ENCODE data around the gene ACOT12.

Gene ACOT12

DNA sequence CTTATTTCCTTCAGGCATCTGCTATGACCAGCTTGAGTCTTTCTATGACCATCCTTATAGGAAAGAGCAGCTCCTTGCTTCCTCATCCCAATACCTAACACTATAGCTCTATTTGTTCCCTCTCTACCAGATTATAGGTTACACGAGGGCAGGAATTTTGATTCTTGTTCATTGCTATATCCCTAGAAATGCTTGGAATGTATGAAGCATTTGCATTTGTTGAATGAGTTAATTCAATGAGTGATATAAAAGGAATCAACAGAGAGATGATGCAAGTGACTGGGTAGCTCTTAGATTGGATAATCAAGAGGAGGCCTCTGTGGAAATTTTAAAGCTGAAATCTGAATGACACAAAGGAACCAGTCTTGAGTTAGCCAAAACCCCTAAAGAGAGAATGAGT is 78.6 kb downstream of the ACOT12 start:
- TF ChIP-seq, protein P1, sequence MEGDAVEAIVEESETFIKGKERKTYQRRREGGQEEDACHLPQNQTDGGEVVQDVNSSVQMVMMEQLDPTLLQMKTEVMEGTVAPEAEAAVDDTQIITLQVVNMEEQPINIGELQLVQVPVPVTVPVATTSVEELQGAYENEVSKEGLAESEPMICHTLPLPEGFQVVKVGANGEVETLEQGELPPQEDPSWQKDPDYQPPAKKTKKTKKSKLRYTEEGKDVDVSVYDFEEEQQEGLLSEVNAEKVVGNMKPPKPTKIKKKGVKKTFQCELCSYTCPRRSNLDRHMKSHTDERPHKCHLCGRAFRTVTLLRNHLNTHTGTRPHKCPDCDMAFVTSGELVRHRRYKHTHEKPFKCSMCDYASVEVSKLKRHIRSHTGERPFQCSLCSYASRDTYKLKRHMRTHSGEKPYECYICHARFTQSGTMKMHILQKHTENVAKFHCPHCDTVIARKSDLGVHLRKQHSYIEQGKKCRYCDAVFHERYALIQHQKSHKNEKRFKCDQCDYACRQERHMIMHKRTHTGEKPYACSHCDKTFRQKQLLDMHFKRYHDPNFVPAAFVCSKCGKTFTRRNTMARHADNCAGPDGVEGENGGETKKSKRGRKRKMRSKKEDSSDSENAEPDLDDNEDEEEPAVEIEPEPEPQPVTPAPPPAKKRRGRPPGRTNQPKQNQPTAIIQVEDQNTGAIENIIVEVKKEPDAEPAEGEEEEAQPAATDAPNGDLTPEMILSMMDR (IDR thresholded peaks at IDR 0.05; ENCODE audit: control insufficient read depth, extremely low read depth, insufficient read depth) = no peak
- no peak overlapping the region for H3K4me3 ChIP-seq (ENCODE audit: low read depth, low read length)
- no peak for DNase-seq (ENCODE audit: low read depth)

DNA sequence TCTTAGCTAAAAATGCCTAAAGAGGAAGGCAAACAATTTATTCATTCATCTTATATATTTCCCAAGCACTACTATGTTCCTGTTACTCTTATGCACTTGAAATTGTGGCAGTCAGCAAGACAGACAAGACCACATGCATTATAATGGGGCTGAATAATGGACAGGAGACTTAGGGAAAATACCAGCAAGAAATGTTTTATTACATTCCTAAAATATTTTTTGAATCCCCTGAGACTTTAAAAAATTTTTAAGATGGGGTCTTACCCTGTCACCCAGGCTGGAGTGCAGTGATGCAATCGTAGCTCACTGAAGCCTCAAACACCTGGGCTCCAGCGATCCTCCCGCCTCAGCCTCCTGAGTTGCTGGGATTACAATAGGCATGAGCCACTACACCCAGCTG is 79.4 kb downstream of the ACOT12 start:
- no peak overlapping the region for H3K4me3 ChIP-seq (ENCODE audit: low read depth, low read length)
- DNase-seq (ENCODE audit: low read depth) = no peak
- TF ChIP-seq, protein P1 (IDR thresholded peaks at IDR 0.05; ENCODE audit: control insufficient read depth, extremely low read depth, insufficient read depth) = no peak

DNA sequence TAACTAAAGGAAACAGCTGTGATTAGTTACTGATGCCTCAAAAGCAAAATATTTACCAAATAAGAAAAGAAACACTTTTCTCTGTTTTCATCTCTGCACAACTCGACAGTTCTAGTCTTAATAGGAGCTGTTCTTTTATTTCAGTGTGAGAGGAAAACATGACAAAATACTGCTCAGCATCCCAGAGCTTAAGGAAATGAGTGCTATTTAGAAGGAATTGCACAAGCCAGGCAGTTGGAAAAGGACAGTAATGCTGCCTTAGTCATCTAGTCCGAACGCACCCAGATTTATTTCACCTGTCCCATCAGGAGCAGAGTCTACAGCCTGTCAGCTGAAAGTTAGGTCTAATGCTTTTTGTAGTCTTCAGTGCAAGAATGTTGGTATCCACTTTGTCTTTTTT is 80.2 kb downstream of the ACOT12 start:
- DNase-seq (ENCODE audit: low read depth) = no peak
- TF ChIP-seq, protein P1 (IDR thresholded peaks at IDR 0.05; ENCODE audit: control insufficient read depth, extremely low read depth, insufficient read depth) = no peak
- no peak overlapping the region for H3K4me3 ChIP-seq (ENCODE audit: low read depth, low read length)

DNA sequence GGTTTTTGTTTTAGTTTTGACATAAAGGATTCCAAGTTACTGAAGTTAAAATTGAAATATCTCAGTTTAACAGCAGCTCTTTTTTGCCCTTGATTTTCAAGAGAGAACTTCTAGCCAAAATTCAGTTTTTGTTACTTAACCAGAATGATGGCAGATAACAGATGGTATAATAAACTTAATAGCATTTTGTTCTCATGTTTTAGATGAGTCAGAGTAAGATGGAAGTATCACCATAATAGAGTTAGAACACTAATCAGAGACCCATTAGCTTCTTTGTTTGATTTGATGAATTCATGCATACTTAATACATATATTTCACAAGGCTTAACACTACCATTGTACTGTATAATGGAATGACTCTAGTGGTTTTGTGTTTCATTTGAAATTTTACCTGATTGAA is 80.7 kb downstream of the ACOT12 start:
- TF ChIP-seq, protein P1 (IDR thresholded peaks at IDR 0.05; ENCODE audit: control insufficient read depth, extremely low read depth, insufficient read depth) = no peak
- DNase-seq (ENCODE audit: low read depth) = no peak
- no peak overlapping the region for H3K4me3 ChIP-seq (ENCODE audit: low read depth, low read length)

DNA sequence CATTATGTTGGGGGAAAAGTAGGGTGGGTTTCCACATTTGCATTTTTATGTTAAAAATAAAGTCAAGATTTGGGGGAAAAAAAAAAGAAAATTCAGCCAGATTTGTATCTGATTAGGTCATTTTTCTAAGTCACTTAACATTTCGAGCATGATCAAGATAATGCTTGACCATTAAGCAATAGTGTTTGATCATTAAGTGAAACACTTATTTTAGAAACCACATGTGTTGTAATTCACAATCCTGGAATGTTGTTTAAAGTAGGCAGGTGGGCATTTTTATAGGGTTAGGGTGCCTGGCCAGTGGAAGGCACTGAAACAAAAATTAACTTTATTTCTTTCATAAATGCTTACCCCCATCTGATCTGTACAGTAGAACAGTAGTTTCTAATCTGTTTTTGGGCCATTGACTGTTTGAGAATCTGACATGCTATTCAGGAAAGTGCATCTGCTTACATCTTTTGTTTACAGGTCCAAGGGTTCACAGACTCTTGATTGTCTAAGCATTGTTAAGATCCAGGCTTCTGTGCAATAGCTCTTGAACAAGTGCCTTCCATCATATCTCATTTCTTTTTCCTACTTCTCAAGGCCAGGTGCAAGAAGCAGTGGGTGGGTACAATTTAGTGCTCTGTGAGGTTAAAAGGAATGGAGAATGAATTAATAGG is 83.4 kb downstream of the ACOT12 start:
- DNase-seq (ENCODE audit: low read depth) = no peak
- H3K4me3 ChIP-seq (ENCODE audit: low read depth, low read length) = no peak overlapping the region
- TF ChIP-seq, protein P1 (IDR thresholded peaks at IDR 0.05; ENCODE audit: control insufficient read depth, extremely low read depth, insufficient read depth) = no peak

DNA sequence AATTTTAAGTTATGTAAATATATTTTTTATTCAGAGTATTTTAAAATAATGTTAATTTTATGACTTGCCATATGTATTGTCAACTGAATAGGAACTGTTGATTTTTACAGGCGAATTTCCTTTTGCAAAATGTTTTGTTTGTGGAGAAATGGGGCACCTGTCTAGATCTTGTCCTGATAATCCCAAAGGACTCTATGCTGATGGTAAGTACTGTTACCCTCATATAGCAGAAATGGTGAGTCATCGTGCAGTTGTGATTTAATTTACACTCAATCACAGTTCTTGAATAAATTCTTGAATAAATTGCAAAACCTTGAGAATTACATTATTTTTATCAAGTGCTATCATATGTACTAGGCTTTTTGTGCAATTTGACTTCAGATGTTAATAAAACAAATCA is 85.1 kb downstream of the ACOT12 start:
- TF ChIP-seq, protein P1 (IDR thresholded peaks at IDR 0.05; ENCODE audit: control insufficient read depth, extremely low read depth, insufficient read depth) = no peak
- no peak for DNase-seq (ENCODE audit: low read depth)
- H3K4me3 ChIP-seq (ENCODE audit: low read depth, low read length) = no peak overlapping the region

DNA sequence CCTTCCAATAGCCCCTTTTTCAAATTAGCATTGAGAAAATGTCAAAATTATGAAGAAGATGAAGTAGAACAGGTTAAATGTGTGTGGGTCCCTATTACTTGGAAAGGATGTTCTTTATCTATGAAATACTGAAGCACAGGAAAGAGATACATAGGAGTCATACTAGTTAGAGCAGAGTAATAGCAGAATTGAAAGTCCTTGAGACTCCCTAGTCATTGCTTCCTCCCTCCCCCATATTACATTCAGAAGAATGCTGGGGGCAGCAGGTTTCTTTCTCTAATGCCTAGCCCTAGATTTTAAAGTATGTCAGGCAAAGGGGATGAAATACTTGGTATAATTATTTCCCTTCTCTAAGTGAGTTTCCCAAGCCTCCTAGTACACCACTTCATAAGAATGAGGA is 88.1 kb downstream of the ACOT12 start:
- no peak for DNase-seq (ENCODE audit: low read depth)
- TF ChIP-seq, protein P1 (IDR thresholded peaks at IDR 0.05; ENCODE audit: control insufficient read depth, extremely low read depth, insufficient read depth) = no peak
- no peak overlapping the region for H3K4me3 ChIP-seq (ENCODE audit: low read depth, low read length)

Measured in LNCaP clone FGC (cell line).